ENCODE measurements around the gene MYH6. TPM values are rescaled to one million over a fixed set of nuclear protein-coding genes. Genes with fewer than 3 reads are reported as not detected.

Gene MYH6
- total and polyA plus RNA-seq, 3 donors from 2014 or later: 0.12 to 0.44 (median 0.39) TPM

- H3K27ac ChIP-seq: no peak overlapping the region
Observed at GRCh38 chr14:23449314-23449713, 41.2 kb upstream of the MYH6 start.

GRCh38 chr14:23447361-23448350 lies 39.6 kb upstream of the MYH6 start:
- Histone ChIP-seq H3K4me3 (no peak overlapping the region), H3K36me3 (ENCODE audit: low read depth, missing control alignments) (no peaks in the 10 kb centered on the region), H3K27me3 (no peaks in the 10 kb centered on the region), H3K4me1 (no peaks in the 10 kb centered on the region), H3K27ac (no peak overlapping the region), H3K9me3 (no peaks in the 10 kb centered on the region)
- intact Hi-C loops (cut with DNase I; ENCODE audit: low total_unique reads): loop anchor here (10.0 kb wide), 1 partner anchor 113 kb away; no protein-coding TSS in a partner anchor
- TF ChIP-seq CTCF (IDR thresholded peaks at IDR 0.05) (no peak), POLR2A (IDR thresholded peaks at IDR 0.05) (no peak)
- WGBS, 2 donors: 91 to 95% methylated on average over 7 of the region's 7 CpGs
- no peak for DNase-seq

More at GRCh38 chr14:23449314-23449713, 41.2 kb upstream of the MYH6 start:
- H3K4me3 ChIP-seq: no peak overlapping the region
- H3K4me1 ChIP-seq: no peaks in the 10 kb centered on the region
- no peak for TF ChIP-seq CTCF (IDR thresholded peaks at IDR 0.05)
- TF ChIP-seq POLR2A (IDR thresholded peaks at IDR 0.05): no peak
- WGBS, 2 donors: 54 to 61% methylated on average over 1 of the region's 1 CpG
- H3K36me3 ChIP-seq (ENCODE audit: low read depth, missing control alignments): no peaks in the 10 kb centered on the region
- peak; percentile 1 for DNase-seq
- intact Hi-C loops (cut with DNase I; ENCODE audit: low total_unique reads): loop anchor here (10.0 kb wide), 1 partner anchor 115 kb away; no protein-coding TSS in a partner anchor
- no peaks in the 10 kb centered on the region for H3K27me3 ChIP-seq
- no peaks in the 10 kb centered on the region for H3K9me3 ChIP-seq

- no peak for TF ChIP-seq CTCF (IDR thresholded peaks at IDR 0.05)
- no peak for TF ChIP-seq POLR2A (IDR thresholded peaks at IDR 0.05)
- Histone ChIP-seq H3K4me1 (no peaks in the 10 kb centered on the region), H3K4me3 (no peak overlapping the region), H3K36me3 (ENCODE audit: low read depth, missing control alignments) (no peaks in the 10 kb centered on the region), H3K9me3 (no peaks in the 10 kb centered on the region), H3K27ac (peak overlapping the region in 1 of 2 donors; percentile 21), H3K27me3 (no peaks in the 10 kb centered on the region)
- 47 to 56% methylated on average over 4 of the region's 4 CpGs for WGBS, 2 donors
- intact Hi-C loops (cut with DNase I; ENCODE audit: low total_unique reads): loop anchor here (10.0 kb wide), 1 partner anchor 112 kb away; no protein-coding TSS in a partner anchor
- DNase-seq: peak; percentile 56
Observed at GRCh38 chr14:23446291-23446851, 38.3 kb upstream of the MYH6 start.

GRCh38 chr14:23445773-23446172 lies 37.7 kb upstream of the MYH6 start:
- H3K36me3 ChIP-seq (ENCODE audit: low read depth, missing control alignments): no peaks in the 10 kb centered on the region
- no peaks in the 10 kb centered on the region for H3K9me3 ChIP-seq
- no peak for TF ChIP-seq POLR2A (IDR thresholded peaks at IDR 0.05)
- no peak for TF ChIP-seq CTCF (IDR thresholded peaks at IDR 0.05)
- no peak overlapping the region for H3K27ac ChIP-seq
- 81% methylated on average over 4 of the region's 4 CpGs for WGBS, 2 donors
- H3K4me1 ChIP-seq: no peaks in the 10 kb centered on the region
- DNase-seq: peak; percentile 4
- H3K4me3 ChIP-seq: no peak overlapping the region
- intact Hi-C loops (cut with DNase I; ENCODE audit: low total_unique reads): loop anchor here (10.0 kb wide), 1 partner anchor 111 kb away; no protein-coding TSS in a partner anchor
- H3K27me3 ChIP-seq: no peaks in the 10 kb centered on the region
